ENCODE results near the gene DRC7. TPM values are rescaled to one million over a fixed set of nuclear protein-coding genes. Genes with fewer than 3 reads are reported as not detected.

Gene DRC7
- polyA plus RNA-seq, 1 of the 3 experiments (the other 2 are of a cell fraction) = 0.58 TPM

DNA sequence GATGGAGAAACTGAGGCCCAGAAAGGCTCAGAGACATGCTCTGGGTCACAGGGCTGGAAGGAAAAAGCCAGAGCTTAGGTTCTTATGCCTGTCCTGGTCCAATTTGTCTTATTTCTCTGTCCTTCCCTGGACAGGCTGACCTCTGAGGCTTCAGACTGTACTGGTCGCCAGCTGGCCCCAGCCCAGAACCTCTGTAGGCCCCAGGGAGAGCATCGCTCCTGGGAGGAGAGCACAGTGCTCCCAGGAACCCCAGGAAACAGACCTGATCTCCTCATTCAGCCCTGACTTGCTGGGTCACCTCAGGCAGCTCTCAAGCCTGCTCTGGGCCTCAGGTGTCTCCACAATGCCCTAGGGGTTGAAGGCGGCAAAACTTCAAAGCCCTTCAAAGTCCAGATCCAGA lies 4.9 kb downstream of the DRC7 start:
- TF ChIP-seq, protein P1, sequence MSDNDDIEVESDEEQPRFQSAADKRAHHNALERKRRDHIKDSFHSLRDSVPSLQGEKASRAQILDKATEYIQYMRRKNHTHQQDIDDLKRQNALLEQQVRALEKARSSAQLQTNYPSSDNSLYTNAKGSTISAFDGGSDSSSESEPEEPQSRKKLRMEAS (IDR thresholded peaks at IDR 0.05; ENCODE audit: low read depth) = no peak
- TF ChIP-seq RFX5 (IDR thresholded peaks at IDR 0.05; ENCODE audit: low read length) (no peak), GATA2 (CRISPR knock-in tag; IDR thresholded peaks at IDR 0.05) (no peak), JUND (IDR thresholded peaks at IDR 0.05) (no peak), POLR2AphosphoS5 (IDR thresholded peaks at IDR 0.05; ENCODE audit: low read depth, low read length) (no peak), NRF1 (IDR thresholded peaks at IDR 0.05; ENCODE audit: low read depth, low read length) (no peak), MEF2A (IDR thresholded peaks at IDR 0.05; ENCODE audit: borderline replicate concordance, low read depth) (no peak), NFIC (IDR thresholded peaks at IDR 0.05; ENCODE audit: borderline replicate concordance) (no peak), ELF1 (IDR thresholded peaks at IDR 0.05) (no peak), SIN3A (IDR thresholded peaks at IDR 0.05; ENCODE audit: borderline replicate concordance, low read depth, low read length) (no peak), FOSL2 (IDR thresholded peaks at IDR 0.05; ENCODE audit: borderline replicate concordance, low read depth) (no peak), RAD21 (IDR thresholded peaks at IDR 0.05; ENCODE audit: low read length) (no peak), TEAD4 (IDR thresholded peaks at IDR 0.05; ENCODE audit: borderline replicate concordance, insufficient read depth) (no peak), EP300 (IDR thresholded peaks at IDR 0.05; ENCODE audit: borderline replicate concordance in 1 of 2, low read depth in 1 of 2, low read length in 1 of 2) (no peak)
- TF ChIP-seq, protein P2, sequence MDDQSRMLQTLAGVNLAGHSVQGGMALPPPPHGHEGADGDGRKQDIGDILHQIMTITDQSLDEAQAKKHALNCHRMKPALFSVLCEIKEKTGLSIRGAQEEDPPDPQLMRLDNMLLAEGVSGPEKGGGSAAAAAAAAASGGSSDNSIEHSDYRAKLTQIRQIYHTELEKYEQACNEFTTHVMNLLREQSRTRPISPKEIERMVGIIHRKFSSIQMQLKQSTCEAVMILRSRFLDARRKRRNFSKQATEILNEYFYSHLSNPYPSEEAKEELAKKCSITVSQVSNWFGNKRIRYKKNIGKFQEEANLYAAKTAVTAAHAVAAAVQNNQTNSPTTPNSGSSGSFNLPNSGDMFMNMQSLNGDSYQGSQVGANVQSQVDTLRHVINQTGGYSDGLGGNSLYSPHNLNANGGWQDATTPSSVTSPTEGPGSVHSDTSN (IDR thresholded peaks at IDR 0.05) = no peak
- TF ChIP-seq, protein P3, sequence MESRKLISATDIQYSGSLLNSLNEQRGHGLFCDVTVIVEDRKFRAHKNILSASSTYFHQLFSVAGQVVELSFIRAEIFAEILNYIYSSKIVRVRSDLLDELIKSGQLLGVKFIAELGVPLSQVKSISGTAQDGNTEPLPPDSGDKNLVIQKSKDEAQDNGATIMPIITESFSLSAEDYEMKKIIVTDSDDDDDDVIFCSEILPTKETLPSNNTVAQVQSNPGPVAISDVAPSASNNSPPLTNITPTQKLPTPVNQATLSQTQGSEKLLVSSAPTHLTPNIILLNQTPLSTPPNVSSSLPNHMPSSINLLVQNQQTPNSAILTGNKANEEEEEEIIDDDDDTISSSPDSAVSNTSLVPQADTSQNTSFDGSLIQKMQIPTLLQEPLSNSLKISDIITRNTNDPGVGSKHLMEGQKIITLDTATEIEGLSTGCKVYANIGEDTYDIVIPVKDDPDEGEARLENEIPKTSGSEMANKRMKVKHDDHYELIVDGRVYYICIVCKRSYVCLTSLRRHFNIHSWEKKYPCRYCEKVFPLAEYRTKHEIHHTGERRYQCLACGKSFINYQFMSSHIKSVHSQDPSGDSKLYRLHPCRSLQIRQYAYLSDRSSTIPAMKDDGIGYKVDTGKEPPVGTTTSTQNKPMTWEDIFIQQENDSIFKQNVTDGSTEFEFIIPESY (IDR thresholded peaks at IDR 0.05; ENCODE audit: borderline replicate concordance, low read depth) = no peak
- Histone ChIP-seq H3F3A (replicated peaks; ENCODE audit: insufficient read depth) (no peaks in the 10 kb centered on the region), H3K9me3 (no peaks in the 10 kb centered on the region), H3K36me3 (replicated peaks in 1 of 2; ENCODE audit: control insufficient read depth in 1 of 2, insufficient read depth in 2 of 2, low read length in 1 of 2) (no peaks in the 10 kb centered on the region), H2AFZ (ENCODE audit: low read depth) (no peak overlapping the region), H3K9me2 (no peaks in the 10 kb centered on the region), H3K9ac (no peak overlapping the region), H3K79me2 (ENCODE audit: insufficient read depth) (no peaks in the 10 kb centered on the region), H4K20me1 (ENCODE audit: insufficient read depth) (no peaks in the 10 kb centered on the region), H3K4me3 (ENCODE audit: low read depth in 2 of 2, low read length in 1 of 2) (no peak overlapping the region), H3K27ac (ENCODE audit: low read depth in 2 of 2, low read length in 1 of 2) (no peak overlapping the region), H3K4me2 (no peak overlapping the region), H3K27me3 (ENCODE audit: insufficient read depth) (no peaks in the 10 kb centered on the region), H3K4me1 (ENCODE audit: control insufficient read depth in 1 of 2, insufficient read depth in 2 of 2, low read depth in 1 of 2, low read length in 1 of 2) (peaks cover 0 to 5% of the 10 kb centered on the region in 2 experiments; a peak in 1 of 4 replicates)
- DNase-seq = no peak
- WGBS (ENCODE audit: low lambda C conversion rate) = 80% methylated on average over 1 of the region's 3 CpGs
- CTCF ChIA-PET = no interaction called here
- POLR2A ChIA-PET = no interaction called here

DNA sequence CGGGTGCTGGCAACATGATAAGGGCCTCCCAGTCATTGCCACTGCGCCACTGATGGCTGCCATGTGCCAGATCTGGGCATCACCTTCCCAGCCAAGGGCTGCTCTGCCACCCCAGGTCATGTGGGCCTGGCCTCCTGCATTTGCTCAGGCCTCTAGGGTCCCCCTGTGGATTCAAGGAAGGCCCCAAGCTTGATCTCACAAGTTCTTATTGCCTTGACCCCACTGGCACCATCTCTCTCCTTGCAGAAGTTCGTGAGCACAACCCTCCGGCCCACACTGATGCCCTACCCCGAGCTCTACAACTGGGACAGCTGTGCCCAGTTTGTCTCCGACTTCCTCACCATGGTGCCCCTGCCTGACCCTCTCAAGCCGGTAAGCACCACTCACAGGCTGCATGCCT lies 5.3 kb downstream of the DRC7 start:
- Histone ChIP-seq H3K9me2 (no peaks in the 10 kb centered on the region), H4K20me1 (ENCODE audit: insufficient read depth) (no peaks in the 10 kb centered on the region), H3K4me1 (ENCODE audit: control insufficient read depth in 1 of 2, insufficient read depth in 2 of 2, low read depth in 1 of 2, low read length in 1 of 2) (peaks cover 0 to 5% of the 10 kb centered on the region in 2 experiments; a peak in 1 of 4 replicates), H3K27ac (ENCODE audit: low read depth in 2 of 2, low read length in 1 of 2) (no peak overlapping the region), H3K4me2 (no peak overlapping the region), H3K79me2 (ENCODE audit: insufficient read depth) (no peaks in the 10 kb centered on the region), H2AFZ (ENCODE audit: low read depth) (no peak overlapping the region), H3K27me3 (ENCODE audit: insufficient read depth) (no peaks in the 10 kb centered on the region), H3K4me3 (ENCODE audit: low read depth in 2 of 2, low read length in 1 of 2) (no peak overlapping the region), H3F3A (replicated peaks; ENCODE audit: insufficient read depth) (no peaks in the 10 kb centered on the region), H3K36me3 (replicated peaks in 1 of 2; ENCODE audit: control insufficient read depth in 1 of 2, insufficient read depth in 2 of 2, low read length in 1 of 2) (no peaks in the 10 kb centered on the region), H3K9ac (no peak overlapping the region), H3K9me3 (no peaks in the 10 kb centered on the region)
- ChIA-PET POLR2A (no interaction called here), CTCF (no interaction called here)
- TF ChIP-seq, protein P4, sequence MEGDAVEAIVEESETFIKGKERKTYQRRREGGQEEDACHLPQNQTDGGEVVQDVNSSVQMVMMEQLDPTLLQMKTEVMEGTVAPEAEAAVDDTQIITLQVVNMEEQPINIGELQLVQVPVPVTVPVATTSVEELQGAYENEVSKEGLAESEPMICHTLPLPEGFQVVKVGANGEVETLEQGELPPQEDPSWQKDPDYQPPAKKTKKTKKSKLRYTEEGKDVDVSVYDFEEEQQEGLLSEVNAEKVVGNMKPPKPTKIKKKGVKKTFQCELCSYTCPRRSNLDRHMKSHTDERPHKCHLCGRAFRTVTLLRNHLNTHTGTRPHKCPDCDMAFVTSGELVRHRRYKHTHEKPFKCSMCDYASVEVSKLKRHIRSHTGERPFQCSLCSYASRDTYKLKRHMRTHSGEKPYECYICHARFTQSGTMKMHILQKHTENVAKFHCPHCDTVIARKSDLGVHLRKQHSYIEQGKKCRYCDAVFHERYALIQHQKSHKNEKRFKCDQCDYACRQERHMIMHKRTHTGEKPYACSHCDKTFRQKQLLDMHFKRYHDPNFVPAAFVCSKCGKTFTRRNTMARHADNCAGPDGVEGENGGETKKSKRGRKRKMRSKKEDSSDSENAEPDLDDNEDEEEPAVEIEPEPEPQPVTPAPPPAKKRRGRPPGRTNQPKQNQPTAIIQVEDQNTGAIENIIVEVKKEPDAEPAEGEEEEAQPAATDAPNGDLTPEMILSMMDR (IDR thresholded peaks at IDR 0.05) = no peak
- TF ChIP-seq YY1 (IDR thresholded peaks at IDR 0.05; ENCODE audit: low read depth) (no peak), NRF1 (IDR thresholded peaks at IDR 0.05; ENCODE audit: low read depth, low read length) (no peak)
- no peak for DNase-seq
- WGBS (ENCODE audit: low lambda C conversion rate) = 83% methylated on average over 5 of the region's 7 CpGs
